ENCODE data around the gene ALOX12.

DNA sequence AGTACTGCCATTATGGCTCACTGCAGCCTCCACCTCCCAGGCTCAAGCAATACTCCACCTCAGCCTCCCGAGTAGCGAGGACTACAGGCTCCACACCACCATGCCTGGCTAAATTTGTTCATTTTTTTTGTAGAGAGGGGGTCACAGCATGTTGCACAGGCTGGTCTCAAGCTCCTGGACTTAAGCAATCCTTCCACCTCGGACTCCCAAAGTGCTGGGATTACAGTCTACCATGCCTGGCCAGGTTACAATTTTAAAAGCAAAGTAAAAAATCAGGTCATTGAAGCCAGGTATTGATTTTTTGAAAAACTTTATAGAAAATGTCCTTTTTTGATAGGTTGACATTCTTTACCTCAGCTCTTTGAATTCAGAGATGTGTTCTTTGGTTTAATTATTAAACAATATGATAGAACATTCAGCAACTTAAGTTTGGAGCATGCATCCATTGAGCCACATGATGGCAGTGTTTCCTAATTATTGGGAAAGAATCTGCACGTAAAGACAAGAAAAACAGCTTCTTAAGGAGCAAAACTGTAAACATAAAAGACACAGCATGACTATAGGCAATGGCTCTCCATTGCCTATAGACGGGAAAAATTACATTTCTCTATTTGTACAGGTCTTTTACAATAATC is 49.8 kb downstream of the ALOX12 start:
- TF ChIP-seq POLR2AphosphoS5 (IDR thresholded peaks at IDR 0.05; ENCODE audit: borderline replicate concordance, low read depth, low read length) (no peak), EZH2 (IDR thresholded peaks at IDR 0.05) (no peak), FOXP2 (optimal IDR thresholded peaks at IDR 0.05; ENCODE audit: control extremely low read depth, extremely low read length, insufficient read depth) (no peak)
